Trophoblast cell (in vitro differentiated cells and primary cell): Measurements from ENCODE around the gene RASGEF1C. TPM values are rescaled to one million over a fixed set of nuclear protein-coding genes. Genes with fewer than 3 reads are reported as not detected.

ENCODE experiments used
- DNase-seq, 2 donors: peaks; one replicate each; pipeline ENCODE4 v3.0.0-alpha.2; 2016
- H2AFZ ChIP-seq: 2 replicates; pipeline ENCODE4 v1.6.1; 2013; ENCODE audit warnings: low read length, moderate library complexity, mild to moderate bottlenecking; ENCODE audit not compliant: insufficient read depth, poor library complexity
- H2AK5ac ChIP-seq: 2 replicates; pipeline ENCODE4 v1.6.1; 2013; ENCODE audit warnings: mild to moderate bottlenecking, low read length
- H2BK120ac ChIP-seq: 2 replicates; pipeline ENCODE4 v1.6.1; 2013; ENCODE audit warnings: low read length, mild to moderate bottlenecking, moderate library complexity; ENCODE audit not compliant: insufficient read depth, poor library complexity
- H2BK12ac ChIP-seq: 2 replicates; pipeline ENCODE4 v1.6.1; 2013; ENCODE audit warnings: mild to moderate bottlenecking, low read length, moderate library complexity
- H2BK5ac ChIP-seq: 2 replicates; pipeline ENCODE4 v1.6.1; 2013; ENCODE audit warnings: low read length, low read depth, moderate library complexity, mild to moderate bottlenecking; ENCODE audit not compliant: poor library complexity
- H3K14ac ChIP-seq: 2 replicates; pipeline ENCODE4 v1.6.1; 2013; ENCODE audit warnings: mild to moderate bottlenecking, low read length
- H3K18ac ChIP-seq: 2 replicates; pipeline ENCODE4 v1.6.1; 2013; ENCODE audit warnings: mild to moderate bottlenecking, low read length
- H3K23ac ChIP-seq: 2 replicates; pipeline ENCODE4 v1.6.1; 2013; ENCODE audit warnings: low read length
- H3K27ac ChIP-seq: 2 replicates; pipeline ENCODE4 v1.5.1; 2013; ENCODE audit warnings: low read depth, mild to moderate bottlenecking, inconsistent platforms, low read length, moderate library complexity
- H3K27me3 ChIP-seq: 2 replicates; pipeline ENCODE4 v1.6.1; 2013; ENCODE audit warnings: inconsistent platforms, mild to moderate bottlenecking, low read length, moderate library complexity; ENCODE audit not compliant: insufficient read depth
- H3K36me3 ChIP-seq, 2 experiments: 1 replicate in 1 of 2; 2 replicates in 1 of 2; pipeline ENCODE4 v1.6.1; 2013; ENCODE audit warnings: low read length in 2 of 2, mild to moderate bottlenecking in 2 of 2, moderate library complexity in 1 of 2; ENCODE audit not compliant: insufficient read depth in 2 of 2, control insufficient read depth in 1 of 2
- H3K4ac ChIP-seq: 2 replicates; pipeline ENCODE4 v1.6.1; 2013; ENCODE audit warnings: low read depth, mild to moderate bottlenecking, low read length, moderate library complexity
- H3K4me1 ChIP-seq, 2 experiments: 1 replicate in 1 of 2; 2 replicates in 1 of 2; pipeline ENCODE4 v1.6.1; 2013; ENCODE audit warnings: low read length in 2 of 2, mild to moderate bottlenecking in 2 of 2, moderate library complexity in 1 of 2; ENCODE audit not compliant: insufficient read depth in 2 of 2, control insufficient read depth in 1 of 2
- H3K4me2 ChIP-seq: 2 replicates; pipeline ENCODE4 v1.6.1; 2013; ENCODE audit warnings: inconsistent platforms, mild to moderate bottlenecking, low read length, moderate library complexity
- H3K4me3 ChIP-seq: 2 replicates; pipeline ENCODE4 v1.5.1; 2013; ENCODE audit warnings: mild to moderate bottlenecking, low read depth, low read length, inconsistent platforms
- H3K79me1 ChIP-seq: one replicate; pipeline ENCODE4 v1.6.1; 2013; ENCODE audit warnings: low read length
- H3K79me2 ChIP-seq: 2 replicates; pipeline ENCODE4 v1.6.1; 2013; ENCODE audit warnings: low read length, mild to moderate bottlenecking; ENCODE audit not compliant: control insufficient read depth, insufficient read depth, poor library complexity
- H3K9ac ChIP-seq: 2 replicates; pipeline ENCODE4 v1.6.1; 2013; ENCODE audit warnings: mild to moderate bottlenecking, low read length
- H3K9me3 ChIP-seq: 2 replicates; pipeline ENCODE4 v1.6.1; 2013; ENCODE audit warnings: low read depth, mild to moderate bottlenecking, control low read depth, inconsistent platforms, low read length; ENCODE audit not compliant: insufficient read depth
- H4K12ac ChIP-seq: 2 replicates; pipeline ENCODE4 v1.6.1; 2013; ENCODE audit warnings: low read depth, mild to moderate bottlenecking, low read length, moderate library complexity
- H4K8ac ChIP-seq: 2 replicates; pipeline ENCODE4 v1.6.1; 2013; ENCODE audit warnings: low read depth, mild to moderate bottlenecking, low read length, moderate library complexity
- H4K91ac ChIP-seq: one replicate; pipeline ENCODE4 v1.6.1; 2013; ENCODE audit warnings: low read depth, mild to moderate bottlenecking, low read length, moderate library complexity
- WGBS: extraction: QIAGEN DNeasy Blood & Tissue Kit; methylation state at CpG from one replicate; pipeline ENCODE4 v1.1.7; 2013; ENCODE audit warnings: missing lambda C conversion rate; ENCODE audit not compliant: insufficient read length, insufficient coverage; ENCODE audit errors: extremely low coverage; 5-methylcytosine and 5-hydroxymethylcytosine counted together
- polyA plus RNA-seq: library from polyadenylated mRNA; stranded (reverse); fragments of 200-250 nt; gene quantifications from 2 replicates; pipeline ENCODE4 v1.2.3, GENCODE V29; 2013

Gene RASGEF1C
- polyA plus RNA-seq, result 0.56 and 0.78 TPM in 2 replicates

- H2BK120ac ChIP-seq, result no peak within 1 kb of the TSS
- H2AFZ ChIP-seq, result peak within 1 kb of the TSS; percentile 75
- peak within 1 kb of the TSS; percentile 34 for H4K8ac ChIP-seq
- H3K36me3 ChIP-seq, result no peaks in the 10 kb centered on the region
- H3K18ac ChIP-seq, result peak within 1 kb of the TSS; percentile 30
- H3K27me3 ChIP-seq, result peaks cover 7% of the 10 kb centered on the region
- no peak within 1 kb of the TSS for H4K91ac ChIP-seq
- peak within 1 kb of the TSS; percentile 73 for H3K4me3 ChIP-seq
- peak within 1 kb of the TSS; percentile 4 for H3K14ac ChIP-seq
- no peak within 1 kb of the TSS for H2AK5ac ChIP-seq
- H2BK5ac ChIP-seq, result no peak within 1 kb of the TSS
- H3K23ac ChIP-seq, result no peak within 1 kb of the TSS
- no CpG with 5 or more reads among the region's 55 CpGs for WGBS
- H3K79me2 ChIP-seq, result no peaks in the 10 kb centered on the region
- peak within 1 kb of the TSS; percentile 82 for H3K4me2 ChIP-seq
- H4K12ac ChIP-seq, result peak within 1 kb of the TSS; percentile 63
- no peak within 1 kb of the TSS for H3K27ac ChIP-seq
- no peak within 1 kb of the TSS for H3K9ac ChIP-seq
- H3K9me3 ChIP-seq, result peaks cover 8% of the 10 kb centered on the region
- H2BK12ac ChIP-seq, result no peak within 1 kb of the TSS
- DNase-seq, result peak; percentile 66 to 89
- H3K79me1 ChIP-seq, result no peaks in the 10 kb centered on the region
- H3K4ac ChIP-seq, result no peak within 1 kb of the TSS
- peaks cover 5 to 6% of the 10 kb centered on the region in 2 experiments for H3K4me1 ChIP-seq
Measured at GRCh38 chr5:180209137-180209581, at the start of gene RASGEF1C. Gene RASGEF1C (minus strand): TSS chr5:180209211. CDS start chr5:180138052, 71,159 bp downstream.

GRCh38 chr5:180253036-180253824, 44.2 kb upstream of the RASGEF1C start:
- H3K79me2 ChIP-seq, result no peaks in the 10 kb centered on the region
- no peak overlapping the region for H2BK5ac ChIP-seq
- no peak overlapping the region for H3K4me2 ChIP-seq
- no peaks in the 10 kb centered on the region for H3K4me1 ChIP-seq
- peaks cover 47% of the 10 kb centered on the region for H3K9me3 ChIP-seq
- no peak overlapping the region for H3K27ac ChIP-seq
- no peak overlapping the region for H4K12ac ChIP-seq
- H3K14ac ChIP-seq, result no peak overlapping the region
- no peak overlapping the region for H2AFZ ChIP-seq
- WGBS, result no CpG with 5 or more reads among the region's 24 CpGs
- no peaks in the 10 kb centered on the region for H3K27me3 ChIP-seq
- H2BK12ac ChIP-seq, result no peak overlapping the region
- H3K36me3 ChIP-seq, result peaks cover 58 to 66% of the 10 kb centered on the region in 2 experiments
- H3K4me3 ChIP-seq, result peak overlapping the region; percentile 8
- no peaks in the 10 kb centered on the region for H3K79me1 ChIP-seq
- H2BK120ac ChIP-seq, result no peak overlapping the region
- no peak overlapping the region for H4K91ac ChIP-seq
- no peak overlapping the region for H3K4ac ChIP-seq
- no peak overlapping the region for H2AK5ac ChIP-seq
- no peak overlapping the region for H3K9ac ChIP-seq
- no peak overlapping the region for H4K8ac ChIP-seq
- H3K23ac ChIP-seq, result no peak overlapping the region
- no peak for DNase-seq
- H3K18ac ChIP-seq, result no peak overlapping the region

GRCh38 chr5:180251887-180252286, 42.9 kb upstream of the RASGEF1C start:
- H3K4me3 ChIP-seq, result peak overlapping the region; percentile 10
- no CpG with 5 or more reads among the region's 7 CpGs for WGBS
- no peak overlapping the region for H4K8ac ChIP-seq

GRCh38 chr5:180251141-180251540, 42.1 kb upstream of the RASGEF1C start:
- WGBS, result no CpG with 5 or more reads among the region's 9 CpGs
- no peak overlapping the region for H4K91ac ChIP-seq

More at GRCh38 chr5:180251887-180252286, 42.9 kb upstream of the RASGEF1C start:
- H3K36me3 ChIP-seq, result peaks cover 63 to 67% of the 10 kb centered on the region in 2 experiments
- H2BK12ac ChIP-seq, result no peak overlapping the region
- no peak overlapping the region for H3K14ac ChIP-seq
- no peaks in the 10 kb centered on the region for H3K79me2 ChIP-seq
- H3K4me1 ChIP-seq, result no peaks in the 10 kb centered on the region
- no peak overlapping the region for H4K12ac ChIP-seq
- H2BK5ac ChIP-seq, result no peak overlapping the region
- peaks cover 44% of the 10 kb centered on the region for H3K9me3 ChIP-seq
- no peak overlapping the region for H3K23ac ChIP-seq
- no peaks in the 10 kb centered on the region for H3K27me3 ChIP-seq
- H3K4me2 ChIP-seq, result no peak overlapping the region
- no peak overlapping the region for H3K27ac ChIP-seq
- no peak overlapping the region for H3K4ac ChIP-seq
- DNase-seq, result no peak
- H3K18ac ChIP-seq, result peak overlapping the region; percentile 27
- H2AFZ ChIP-seq, result no peak overlapping the region
- H4K91ac ChIP-seq, result no peak overlapping the region
- no peaks in the 10 kb centered on the region for H3K79me1 ChIP-seq
- H3K9ac ChIP-seq, result no peak overlapping the region
- H2AK5ac ChIP-seq, result no peak overlapping the region
- H2BK120ac ChIP-seq, result no peak overlapping the region

More at GRCh38 chr5:180251141-180251540, 42.1 kb upstream of the RASGEF1C start:
- Histone ChIP-seq H3K79me1 (no peaks in the 10 kb centered on the region), H2AK5ac (no peak overlapping the region), H4K8ac (no peak overlapping the region), H2BK5ac (no peak overlapping the region), H3K27me3 (no peaks in the 10 kb centered on the region), H3K36me3 (peaks cover 59 to 62% of the 10 kb centered on the region in 2 experiments), H2BK120ac (no peak overlapping the region), H3K23ac (no peak overlapping the region), H2AFZ (no peak overlapping the region), H4K12ac (no peak overlapping the region), H3K18ac (no peak overlapping the region), H3K4me2 (no peak overlapping the region), H3K4ac (no peak overlapping the region), H3K4me3 (no peak overlapping the region), H3K9ac (no peak overlapping the region), H2BK12ac (no peak overlapping the region), H3K4me1 (no peaks in the 10 kb centered on the region), H3K79me2 (no peaks in the 10 kb centered on the region), H3K27ac (no peak overlapping the region), H3K9me3 (peaks cover 39% of the 10 kb centered on the region), H3K14ac (no peak overlapping the region)
- DNase-seq, result no peak
